ENCODE measurements around the gene RPL3.
A peak's percentile ranks its signal among the peaks of the same experiment; 100 is the strongest.

Gene RPL3

GRCh38 chr22:39349967-39350726 is 30.7 kb upstream of the RPL3 start, which contains the start of gene SYNGR1:
TSS of gene SYNGR1 (plus strand) at chr22:39349991. CDS start at chr22:39350011, 20 bp downstream.
- TF ChIP-seq CTCF (IDR thresholded peaks at IDR 0.05; ENCODE audit: low read depth, low read length), result no peak
- peak within 1 kb of the TSS; percentile 76 for H3K4me3 ChIP-seq (ENCODE audit: low read depth, low read length)

- peak overlapping the region; percentile 76 for H3K4me3 ChIP-seq (ENCODE audit: low read depth, low read length)
- no peak for TF ChIP-seq CTCF (IDR thresholded peaks at IDR 0.05; ENCODE audit: low read depth, low read length)
Measured at GRCh38 chr22:39349506-39349966, 30.1 kb upstream of the RPL3 start.

- H3K4me3 ChIP-seq (ENCODE audit: low read depth, low read length), result peak overlapping the region; percentile 65
- no peak for TF ChIP-seq CTCF (IDR thresholded peaks at IDR 0.05; ENCODE audit: low read depth, low read length)
Measured at GRCh38 chr22:39348909-39349505, 29.6 kb upstream of the RPL3 start.

- no peak overlapping the region for H3K4me3 ChIP-seq (ENCODE audit: low read depth, low read length)
- no peak for TF ChIP-seq CTCF (IDR thresholded peaks at IDR 0.05; ENCODE audit: low read depth, low read length)
Measured at GRCh38 chr22:39345231-39345630, 25.8 kb upstream of the RPL3 start.

GRCh38 chr22:39344046-39344390 is 24.6 kb upstream of the RPL3 start:
- TF ChIP-seq CTCF (IDR thresholded peaks at IDR 0.05; ENCODE audit: low read depth, low read length), result no peak
- H3K4me3 ChIP-seq (ENCODE audit: low read depth, low read length), result no peak overlapping the region

GRCh38 chr22:39343259-39344045 is 24.0 kb upstream of the RPL3 start:
- no peak overlapping the region for H3K4me3 ChIP-seq (ENCODE audit: low read depth, low read length)
- TF ChIP-seq CTCF (IDR thresholded peaks at IDR 0.05; ENCODE audit: low read depth, low read length), result peak; percentile 74
